Subcutaneous abdominal adipose tissue (tissue), 5 donors: ENCODE results near the gene TBCD.
A peak's percentile ranks its signal among the peaks of the same experiment; 100 is the strongest.

Experiments used
- H3K27ac ChIP-seq: one replicate; pipeline ENCODE4 v1.7.0; 2013; ENCODE audit warnings: low read depth, mild to moderate bottlenecking, inconsistent platforms, low read length, moderate library complexity
- H3K27me3 ChIP-seq, 5 donors: one replicate each; pipeline ENCODE4 v1.7.0; 2013; ENCODE audit warnings: low read length in 5 of 5, inconsistent platforms in 1 of 5; ENCODE audit not compliant: control insufficient read depth in 5 of 5, insufficient read depth in 4 of 5
- H3K36me3 ChIP-seq, 5 donors: one replicate each; pipeline ENCODE4 v1.7.0; 2013; ENCODE audit warnings: low read length in 5 of 5; ENCODE audit not compliant: control insufficient read depth in 5 of 5, insufficient read depth in 5 of 5
- H3K4me1 ChIP-seq, 5 donors: one replicate each; pipeline ENCODE4 v1.7.0; 2013; ENCODE audit warnings: low read length in 5 of 5, mild to moderate bottlenecking in 3 of 5, moderate library complexity in 1 of 5; ENCODE audit not compliant: control insufficient read depth in 5 of 5, insufficient read depth in 5 of 5
- H3K4me3 ChIP-seq, 5 donors: one replicate each; pipeline ENCODE4 v1.7.0; 2013; ENCODE audit warnings: low read length in 5 of 5, low read depth in 1 of 5
- H3K9ac ChIP-seq, 5 donors: one replicate each; pipeline ENCODE4 v1.7.0; 2013; ENCODE audit warnings: low read length in 5 of 5, mild to moderate bottlenecking in 4 of 5, moderate library complexity in 3 of 5
- H3K9me3 ChIP-seq, 5 donors: one replicate each; pipeline ENCODE4 v1.7.0; 2013; ENCODE audit warnings: low read length in 5 of 5; ENCODE audit not compliant: control insufficient read depth in 5 of 5
- donor health status: healthy.
- donor health status: healthy.
- donor health status: healthy.
- donor health status: healthy.
- donor health status: healthy.

The TBCD gene

DNA sequence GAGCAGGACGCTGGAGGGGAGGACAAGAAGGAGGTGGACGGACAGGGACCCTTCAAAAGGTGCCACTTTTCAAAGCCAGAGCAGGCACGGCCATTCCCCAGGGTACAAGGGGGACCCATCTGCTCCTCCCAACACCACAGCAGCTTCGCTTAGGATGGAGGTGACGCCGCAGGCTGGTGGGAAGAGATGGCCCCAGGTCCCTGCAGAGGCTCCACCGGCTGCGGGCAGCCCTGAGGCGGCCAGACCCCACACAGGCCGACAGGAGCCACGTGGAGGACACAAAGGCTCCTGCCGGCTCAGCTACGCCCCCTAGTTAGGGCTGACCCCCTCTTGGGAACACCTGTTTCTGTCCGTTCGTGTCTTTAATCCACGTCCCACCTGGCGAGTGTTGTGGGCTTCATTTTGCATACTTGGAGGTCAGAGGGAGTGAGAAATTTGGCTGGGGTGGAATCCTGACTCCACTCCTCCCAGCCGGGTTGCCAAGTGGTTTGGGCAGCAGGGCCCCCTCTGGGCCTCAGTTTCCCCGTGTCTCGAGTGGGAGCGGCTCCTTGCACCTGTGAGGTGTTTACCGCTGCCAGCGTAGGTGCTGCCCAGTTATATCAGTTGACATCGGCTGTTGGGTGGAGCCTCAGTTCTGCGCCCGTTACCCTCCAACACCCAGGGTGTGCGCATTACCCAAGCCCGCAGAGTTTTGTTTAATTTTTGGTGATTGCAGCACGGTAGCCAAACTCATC lies 41.2 kb upstream of the TBCD start:
- peaks cover 0 to 10% (median 4%) of the 10 kb centered on the region in 5 donors for H3K27me3 ChIP-seq
- H3K36me3 ChIP-seq = no peaks in the 10 kb centered on the region
- no peak overlapping the region for H3K4me3 ChIP-seq
- H3K9me3 ChIP-seq = no peaks in the 10 kb centered on the region
- no peak overlapping the region for H3K9ac ChIP-seq
- no peak overlapping the region for H3K27ac ChIP-seq
- peaks cover 0 to 1% (median under 1%) of the 10 kb centered on the region in 5 donors for H3K4me1 ChIP-seq

DNA sequence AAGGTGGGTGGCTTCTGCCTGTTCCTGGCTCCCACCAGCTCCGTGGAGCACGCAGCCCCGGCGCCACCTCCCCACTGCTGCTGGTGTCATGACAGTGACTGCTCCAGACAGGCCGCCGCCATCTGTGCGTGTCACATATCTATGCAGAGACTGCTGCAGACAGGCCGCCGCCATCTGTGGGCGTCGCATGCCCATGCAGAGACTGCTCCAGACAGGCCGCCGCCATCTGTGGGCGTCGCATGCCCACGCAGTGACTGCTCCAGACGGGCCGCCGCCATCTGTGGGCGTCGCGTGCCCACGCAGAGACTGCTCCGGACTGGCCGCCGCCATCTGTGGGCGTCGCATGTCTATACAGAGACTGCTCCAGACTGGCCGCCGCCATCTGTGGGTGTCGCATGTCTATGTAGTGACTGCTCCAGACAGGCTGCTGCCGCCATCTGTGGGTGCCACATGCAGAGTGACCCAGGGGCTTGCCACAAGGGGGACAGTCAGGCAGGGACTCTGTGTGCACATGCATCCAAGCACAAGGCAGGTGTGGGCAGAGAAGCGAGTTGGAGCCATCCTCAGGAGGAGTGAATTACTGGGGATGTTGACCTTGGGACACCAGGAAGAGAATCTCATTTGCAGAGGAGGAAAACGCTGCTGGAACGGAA lies 38.7 kb upstream of the TBCD start:
- Histone ChIP-seq H3K9ac (no peak overlapping the region), H3K4me3 (no peak overlapping the region), H3K27me3 (peaks cover 0 to 10% (median 4%) of the 10 kb centered on the region in 5 donors), H3K4me1 (peaks cover 1 to 21% (median 18%) of the 10 kb centered on the region in 5 donors), H3K36me3 (no peaks in the 10 kb centered on the region), H3K27ac (no peak overlapping the region), H3K9me3 (no peaks in the 10 kb centered on the region)

DNA sequence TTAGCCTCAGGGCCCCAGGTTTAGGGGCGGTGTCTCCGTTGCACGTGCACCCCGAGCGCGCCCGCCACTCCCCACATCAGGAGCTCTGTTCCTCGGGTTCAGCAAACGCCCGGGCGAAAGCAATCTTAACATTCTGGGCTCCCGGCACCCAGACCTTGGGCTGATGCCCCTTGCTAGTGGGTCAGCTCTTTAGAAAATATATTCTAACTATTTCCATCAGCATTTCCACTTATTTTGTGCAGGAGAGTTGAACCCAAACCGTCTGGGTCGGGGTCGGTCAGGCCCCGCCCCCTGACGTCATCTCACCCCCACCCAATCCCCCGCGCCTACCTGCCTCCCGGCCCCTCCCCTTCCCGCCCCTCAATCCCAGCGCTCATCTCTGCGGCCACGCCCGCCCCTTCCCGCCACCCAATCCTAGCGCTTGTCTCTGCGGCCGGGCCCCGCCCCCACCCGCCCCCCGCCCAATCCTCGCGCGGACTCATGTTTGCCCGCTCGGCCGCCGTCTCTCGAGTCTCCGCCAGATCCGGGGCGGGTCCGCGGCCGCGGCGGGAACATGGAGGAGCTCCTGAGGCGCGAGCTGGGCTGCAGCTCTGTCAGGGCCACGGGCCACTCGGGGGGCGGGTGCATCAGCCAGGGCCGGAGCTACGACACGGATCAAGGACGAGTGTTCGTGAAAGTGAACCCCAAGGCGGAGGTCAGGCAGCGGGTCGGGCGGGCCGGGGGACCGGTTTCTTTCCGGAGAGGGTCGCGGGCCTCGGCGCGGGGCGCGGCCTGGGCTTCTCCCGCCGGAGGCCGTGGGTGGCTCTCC lies 35.5 kb upstream of the TBCD start, which contains the start of gene FN3KRP:
Gene FN3KRP, plus strand, starts transcription at position 504 of the 808 bp plus-strand sequence. Its CDS starts 50 bp downstream, at position 554.
- H3K4me1 ChIP-seq = peaks cover 1 to 22% (median 19%) of the 10 kb centered on the region in 5 donors
- peaks cover 0 to 22% (median 17%) of the 10 kb centered on the region in 5 donors for H3K36me3 ChIP-seq
- no peaks in the 10 kb centered on the region for H3K9me3 ChIP-seq
- H3K4me3 ChIP-seq = peak within 1 kb of the TSS; percentile 75 to 91 (median 84)
- no peaks in the 10 kb centered on the region for H3K27me3 ChIP-seq
- H3K27ac ChIP-seq = peak within 1 kb of the TSS; percentile 16
- peak within 1 kb of the TSS; percentile 26 to 93 (median 80) for H3K9ac ChIP-seq

DNA sequence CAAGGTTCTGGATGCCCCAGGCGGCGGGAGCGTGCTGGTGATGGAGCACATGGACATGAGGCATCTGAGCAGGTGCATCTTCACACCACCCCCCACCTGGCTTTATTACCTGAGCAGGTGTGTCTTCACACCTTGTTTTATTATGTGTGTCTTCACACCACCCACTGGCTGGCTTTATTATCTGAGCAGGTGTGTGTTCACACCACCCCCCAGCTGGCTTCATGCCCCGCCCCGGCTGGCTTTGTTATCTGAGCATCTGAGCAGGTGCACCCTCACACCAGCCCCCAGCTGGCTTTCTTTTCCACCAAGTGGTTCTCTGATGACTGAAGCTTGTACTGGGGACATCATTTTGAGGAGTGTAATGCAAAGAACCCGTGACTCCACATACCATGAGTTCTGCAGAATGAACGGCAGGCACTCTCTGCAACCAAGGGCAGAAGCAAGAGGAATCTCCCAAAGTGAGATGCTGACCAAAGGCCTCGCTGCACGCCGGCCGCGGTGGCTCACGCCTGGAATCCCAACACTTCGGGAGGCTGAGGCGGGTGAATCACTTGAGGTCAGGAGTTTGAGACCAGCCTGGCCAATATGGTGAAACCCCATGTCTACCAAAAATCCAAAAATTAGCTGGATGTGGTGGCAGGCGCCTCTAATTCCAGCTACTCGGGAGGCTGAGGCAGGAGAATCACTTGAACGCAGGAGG lies 32.7 kb upstream of the TBCD start:
- H3K27ac ChIP-seq = no peak overlapping the region
- H3K9ac ChIP-seq = no peak overlapping the region
- peaks cover 0 to 41% (median 28%) of the 10 kb centered on the region in 5 donors for H3K36me3 ChIP-seq
- peaks cover 1 to 22% (median 19%) of the 10 kb centered on the region in 5 donors for H3K4me1 ChIP-seq
- no peaks in the 10 kb centered on the region for H3K27me3 ChIP-seq
- no peak overlapping the region for H3K4me3 ChIP-seq
- H3K9me3 ChIP-seq = no peaks in the 10 kb centered on the region

DNA sequence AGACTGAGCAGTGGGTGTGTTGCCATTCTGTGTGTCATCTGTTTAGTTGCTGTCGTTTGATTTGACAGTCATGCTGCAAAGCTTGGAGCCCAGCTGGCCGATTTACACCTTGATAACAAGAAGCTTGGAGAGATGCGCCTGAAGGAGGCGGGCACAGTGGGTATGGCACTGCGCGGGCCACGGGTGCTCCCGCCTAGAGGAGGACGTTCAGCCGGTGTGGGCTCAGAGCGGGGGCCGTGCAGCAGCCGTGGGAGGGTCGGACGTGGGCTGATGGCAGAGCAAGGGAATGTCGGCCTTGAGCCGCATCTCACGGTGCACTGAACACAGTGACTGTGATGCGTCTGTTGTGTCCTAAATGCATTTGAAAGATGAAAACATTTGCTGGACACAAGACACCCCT lies 31.7 kb upstream of the TBCD start:
- Histone ChIP-seq H3K4me1 (peaks cover 1 to 22% (median 19%) of the 10 kb centered on the region in 5 donors), H3K4me3 (no peak overlapping the region), H3K36me3 (peaks cover 0 to 45% (median 28%) of the 10 kb centered on the region in 5 donors), H3K9me3 (no peaks in the 10 kb centered on the region), H3K27me3 (no peaks in the 10 kb centered on the region), H3K27ac (no peak overlapping the region), H3K9ac (no peak overlapping the region)

DNA sequence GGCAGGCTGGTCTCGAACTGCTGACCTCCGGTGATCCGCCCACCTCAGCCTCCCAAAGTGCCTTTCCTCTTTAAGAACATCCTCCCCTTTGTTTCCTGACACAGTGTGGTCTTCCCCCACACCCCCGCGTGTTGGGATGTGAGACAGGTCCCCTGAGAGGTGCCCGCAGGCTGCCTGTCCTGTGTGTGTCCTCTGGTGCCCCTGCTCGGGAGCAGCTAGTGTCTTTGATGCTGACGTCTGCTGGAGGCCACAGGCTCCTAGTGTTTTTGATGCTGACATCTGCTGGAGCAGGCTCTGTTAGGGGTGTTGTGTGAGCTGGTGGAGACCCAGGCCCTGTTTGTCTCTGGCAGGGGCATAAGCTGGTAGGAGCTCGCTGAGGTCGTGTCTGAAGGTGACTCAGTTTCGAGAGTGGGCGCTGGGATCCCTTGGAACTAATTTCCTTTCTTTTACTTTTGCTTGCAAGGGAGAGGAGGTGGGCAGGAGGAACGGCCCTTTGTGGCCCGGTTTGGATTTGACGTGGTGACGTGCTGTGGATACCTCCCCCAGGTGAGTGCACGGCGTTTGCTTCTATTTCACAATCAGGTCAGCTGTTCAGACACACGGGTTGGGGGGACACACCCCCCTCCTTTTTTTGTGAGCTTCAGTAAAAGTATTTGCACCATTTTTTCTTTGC lies 29.4 kb upstream of the TBCD start:
- no peak overlapping the region for H3K4me3 ChIP-seq
- H3K9ac ChIP-seq = no peak overlapping the region
- H3K36me3 ChIP-seq = peaks cover 0 to 60% (median 43%) of the 10 kb centered on the region in 5 donors
- H3K27ac ChIP-seq = no peak overlapping the region
- H3K4me1 ChIP-seq = peaks cover 1 to 9% (median 8%) of the 10 kb centered on the region in 5 donors
- no peaks in the 10 kb centered on the region for H3K9me3 ChIP-seq
- no peaks in the 10 kb centered on the region for H3K27me3 ChIP-seq

DNA sequence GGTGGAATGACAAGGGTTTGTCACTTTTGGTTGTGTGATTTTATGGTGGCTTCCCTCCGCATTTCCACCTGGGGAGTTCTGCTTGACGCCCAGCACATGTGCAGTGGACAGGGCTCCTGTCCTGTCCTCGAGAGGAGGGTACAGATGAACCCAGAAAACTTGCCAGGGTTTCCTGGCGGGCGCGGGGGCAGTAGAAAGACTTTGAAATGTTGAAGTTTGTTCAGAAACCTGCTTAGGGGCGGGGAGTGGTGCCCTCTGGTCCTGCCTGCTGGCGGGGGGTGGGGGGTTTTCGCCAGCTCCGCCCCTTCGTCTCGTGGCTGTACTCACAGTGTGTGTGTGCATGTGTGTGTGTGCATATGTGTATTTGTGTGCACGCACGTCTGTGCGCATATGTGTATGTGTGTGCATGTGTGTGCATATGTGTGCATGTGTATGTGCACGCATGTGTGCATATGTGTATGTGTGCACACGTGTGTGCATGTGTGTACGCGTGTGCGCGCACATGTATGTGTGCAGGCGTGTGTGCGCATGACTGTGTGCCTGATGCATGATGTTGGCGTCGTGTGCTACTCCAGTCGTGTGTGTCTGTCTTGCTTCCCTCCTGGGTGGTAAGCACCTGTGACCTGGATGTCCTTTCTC lies 28.6 kb upstream of the TBCD start:
- Histone ChIP-seq H3K4me3 (no peak overlapping the region), H3K27me3 (no peaks in the 10 kb centered on the region), H3K9ac (no peak overlapping the region), H3K9me3 (no peaks in the 10 kb centered on the region), H3K36me3 (peaks cover 0 to 65% (median 45%) of the 10 kb centered on the region in 5 donors), H3K27ac (no peak overlapping the region), H3K4me1 (peaks cover 0 to under 1% (median 0%) of the 10 kb centered on the region in 5 donors)

DNA sequence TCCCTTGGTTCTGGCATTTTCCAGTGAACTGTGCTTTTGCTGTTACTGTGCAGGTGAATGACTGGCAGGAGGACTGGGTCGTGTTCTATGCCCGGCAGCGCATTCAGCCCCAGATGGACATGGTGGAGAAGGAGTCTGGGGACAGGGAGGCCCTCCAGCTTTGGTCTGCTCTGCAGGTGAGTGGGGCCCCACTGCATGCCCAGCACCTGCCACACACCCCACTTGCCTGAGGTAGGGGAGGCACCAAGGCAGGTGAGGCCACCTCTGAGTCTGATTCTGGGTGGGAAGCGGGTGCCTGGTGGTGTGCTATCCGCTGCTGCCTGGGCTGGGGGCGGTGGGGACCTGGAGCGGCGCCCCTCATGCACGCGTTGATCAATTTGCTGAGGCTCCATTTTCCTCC lies 25.4 kb upstream of the TBCD start:
- Histone ChIP-seq H3K9ac (no peak overlapping the region), H3K36me3 (peaks cover 0 to 58% (median 38%) of the 10 kb centered on the region in 5 donors), H3K27me3 (no peaks in the 10 kb centered on the region), H3K4me3 (no peak overlapping the region), H3K9me3 (no peaks in the 10 kb centered on the region), H3K4me1 (no peaks in the 10 kb centered on the region), H3K27ac (no peak overlapping the region)
